GM19035 (cell line): Measurements from ENCODE around the gene RAPGEF2.

Experiments
- ATAC-seq: cut with Tn5 transposase; IDR thresholded peaks from one replicate; pipeline ENCODE4 v1.9.1; 2021; ENCODE audit not compliant: unreplicated experiment

RAPGEF2 gene

DNA sequence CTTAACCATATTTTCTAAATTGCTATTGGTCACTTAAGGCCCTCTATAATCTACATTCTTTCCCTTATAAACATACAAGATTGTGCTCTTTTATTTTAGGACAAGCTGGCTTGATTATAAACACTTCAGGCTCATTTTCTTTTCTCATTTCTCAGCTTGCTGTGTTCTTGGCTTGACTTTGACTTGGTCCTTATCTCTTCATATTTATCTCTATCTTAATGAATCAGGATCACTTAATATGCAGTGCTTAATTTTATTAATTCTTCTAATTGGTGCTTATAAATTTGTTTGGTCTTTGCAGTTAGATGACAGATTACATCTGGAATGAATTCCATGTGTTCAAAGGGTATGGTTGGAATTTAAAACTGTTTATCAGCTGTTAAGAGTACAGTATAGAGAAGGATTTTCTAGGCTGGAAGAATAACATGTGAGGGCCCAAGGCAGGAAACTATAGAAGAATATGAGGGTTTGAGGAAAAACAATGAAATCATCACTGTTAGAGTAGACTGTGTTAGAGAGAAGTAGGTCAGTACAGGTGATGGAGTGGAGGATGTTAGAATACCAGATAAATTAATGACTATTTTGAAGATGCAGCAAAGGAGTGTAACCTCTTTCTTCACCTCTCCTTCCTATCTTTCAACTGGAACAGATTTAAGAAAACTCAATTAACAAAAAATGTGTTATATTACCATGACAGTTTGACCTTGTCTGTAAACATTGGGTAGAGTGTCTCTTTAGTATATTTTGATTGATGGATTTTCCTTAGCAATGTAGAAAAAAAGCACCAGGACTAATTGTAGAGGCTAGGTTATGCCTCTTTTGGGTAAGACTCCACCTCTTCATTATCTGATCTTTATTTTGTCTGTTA lies 169.6 kb downstream of the RAPGEF2 start:
- no peak for ATAC-seq

DNA sequence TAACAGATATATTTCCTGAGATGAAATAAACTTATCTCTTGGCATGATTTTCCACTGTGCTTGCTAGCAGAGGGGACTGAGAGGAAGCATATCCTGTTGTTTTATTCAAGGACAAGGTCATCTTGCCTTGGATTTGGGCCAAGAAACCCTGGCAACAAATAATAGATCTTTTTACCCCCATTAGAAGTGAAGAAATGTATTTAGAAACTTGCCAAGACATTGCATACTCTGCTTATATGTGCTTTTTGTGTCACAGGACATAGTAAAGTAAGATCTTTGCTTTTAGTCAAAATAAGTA lies 170.2 kb downstream of the RAPGEF2 start:
- ATAC-seq: no peak

DNA sequence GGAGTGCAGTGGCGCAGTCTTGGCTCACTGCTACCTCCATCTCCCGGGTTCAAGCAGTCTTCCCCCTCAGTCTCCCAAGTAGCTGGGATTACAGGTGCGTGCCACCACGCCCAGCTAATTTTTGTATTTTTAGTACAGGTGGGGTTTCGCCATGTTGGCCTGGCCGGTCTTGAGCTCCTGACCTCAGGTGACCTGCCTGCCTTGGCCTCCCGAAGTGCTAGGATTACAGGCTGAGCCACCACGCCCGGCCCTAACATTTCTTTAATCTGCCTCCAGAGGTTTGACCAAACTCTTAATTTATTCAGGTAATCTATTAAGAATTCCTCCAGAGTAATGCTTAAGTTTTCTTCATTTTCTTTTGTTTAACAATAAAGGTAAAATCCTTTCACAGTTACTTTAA lies 171.0 kb downstream of the RAPGEF2 start:
- no peak for ATAC-seq

DNA sequence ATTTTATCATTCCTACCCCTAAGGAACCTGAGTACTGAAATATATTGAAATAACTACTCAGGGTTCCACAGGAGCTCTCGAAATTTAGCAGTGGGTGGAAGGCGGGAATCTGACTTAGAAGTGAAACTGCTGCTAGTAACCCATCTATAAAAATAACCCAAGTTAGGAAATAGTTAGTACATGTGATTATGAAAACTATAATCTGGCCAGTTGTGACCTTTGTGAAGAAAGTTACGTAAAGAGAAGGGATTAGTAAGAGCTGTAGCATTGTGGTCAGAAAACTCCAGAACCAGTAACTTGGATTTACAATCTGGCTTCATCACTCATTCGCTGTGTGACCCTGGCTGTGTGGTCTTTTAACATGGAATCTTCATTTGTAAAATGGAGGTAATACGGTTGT lies 175.5 kb downstream of the RAPGEF2 start:
- ATAC-seq: no peak

DNA sequence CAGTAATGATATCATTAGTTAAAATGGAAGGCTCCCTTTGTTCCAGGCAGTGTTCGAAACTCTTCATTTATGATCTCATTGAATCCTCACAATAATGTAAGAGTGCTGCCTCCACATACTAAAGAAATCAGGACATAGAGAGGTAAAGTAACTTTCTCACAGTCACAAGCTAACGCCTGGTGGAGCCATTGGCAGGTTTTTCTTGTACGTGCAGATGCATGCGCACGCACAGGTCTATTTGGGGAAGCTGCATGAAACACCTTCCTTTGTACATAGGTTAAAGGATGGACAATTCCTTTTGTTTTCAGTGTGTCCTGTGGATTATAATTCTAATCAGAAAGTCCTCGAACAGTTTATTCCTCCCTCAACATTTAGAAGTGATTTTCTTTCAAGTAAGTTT lies 176.2 kb downstream of the RAPGEF2 start:
- ATAC-seq: no peak

DNA sequence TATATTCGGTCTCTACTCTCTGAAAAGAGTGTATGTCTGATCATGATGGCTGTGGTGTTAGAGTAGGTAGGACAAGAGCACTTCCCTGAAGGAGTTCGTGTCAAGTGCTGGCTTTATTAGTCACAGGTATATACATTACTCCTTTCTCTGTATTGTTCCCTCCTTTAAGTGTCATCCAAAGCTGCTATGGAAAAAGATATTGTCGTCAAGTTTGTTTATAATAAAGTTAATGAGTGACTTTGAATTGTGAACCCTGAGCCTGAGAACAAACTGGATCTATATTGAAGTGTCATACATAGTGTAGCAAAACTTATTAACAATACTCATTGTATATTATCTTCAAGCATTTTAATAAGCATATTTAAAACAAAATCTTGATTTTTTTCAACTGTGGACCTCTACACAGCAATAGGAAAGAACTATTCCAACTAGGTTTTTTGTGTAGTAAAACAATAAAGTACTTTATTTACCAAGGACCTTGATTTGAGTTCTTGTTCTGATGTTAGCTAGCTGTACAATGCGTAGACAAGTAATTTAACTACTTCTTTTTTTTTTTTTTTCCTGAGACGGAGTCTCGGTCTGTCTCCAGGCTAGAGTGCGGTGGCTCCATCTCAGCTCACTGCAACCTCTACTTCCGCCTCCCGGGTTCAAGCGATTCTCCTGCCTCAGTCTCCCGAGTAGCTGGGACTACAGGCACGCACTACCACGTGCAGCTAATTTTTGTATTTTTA lies 177.7 kb downstream of the RAPGEF2 start:
- ATAC-seq: no peak

DNA sequence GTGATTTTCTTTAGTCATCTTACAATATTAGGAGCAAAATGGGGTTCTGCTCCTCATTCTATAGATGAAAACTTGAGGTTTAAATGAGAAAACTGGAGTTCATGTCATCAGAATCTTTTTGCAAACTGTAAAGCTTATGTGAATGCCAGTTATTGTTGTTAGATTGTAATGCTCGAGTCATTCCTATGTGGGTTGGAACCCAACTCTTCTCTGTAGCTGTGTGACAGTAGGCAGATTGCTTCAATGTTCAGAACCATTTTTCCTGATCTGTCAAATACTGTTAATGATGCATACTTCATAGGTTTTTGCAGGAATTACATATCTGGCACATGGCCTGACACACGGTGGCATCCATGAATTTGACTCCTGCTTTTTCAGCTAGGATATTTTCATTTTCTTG lies 178.9 kb downstream of the RAPGEF2 start:
- no peak for ATAC-seq

DNA sequence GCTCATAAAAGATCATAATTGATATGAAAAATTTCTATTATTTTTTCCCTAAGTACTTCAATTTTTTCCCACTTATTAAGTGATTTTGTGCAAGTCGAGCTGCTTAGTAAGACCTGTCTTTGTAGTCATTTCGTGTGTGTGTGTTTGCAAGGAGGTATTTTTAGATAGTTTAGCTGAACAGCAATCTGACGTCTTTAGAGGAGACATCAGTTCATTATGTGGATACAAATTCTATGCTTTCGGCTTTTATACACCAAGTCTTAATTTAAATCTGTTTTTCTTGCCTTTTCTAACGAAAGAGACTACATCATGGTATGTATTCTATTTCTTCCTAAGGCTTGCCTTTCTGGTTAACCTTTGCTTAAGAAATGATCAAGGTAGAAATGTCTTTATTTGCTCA lies 179.4 kb downstream of the RAPGEF2 start:
- no peak for ATAC-seq

DNA sequence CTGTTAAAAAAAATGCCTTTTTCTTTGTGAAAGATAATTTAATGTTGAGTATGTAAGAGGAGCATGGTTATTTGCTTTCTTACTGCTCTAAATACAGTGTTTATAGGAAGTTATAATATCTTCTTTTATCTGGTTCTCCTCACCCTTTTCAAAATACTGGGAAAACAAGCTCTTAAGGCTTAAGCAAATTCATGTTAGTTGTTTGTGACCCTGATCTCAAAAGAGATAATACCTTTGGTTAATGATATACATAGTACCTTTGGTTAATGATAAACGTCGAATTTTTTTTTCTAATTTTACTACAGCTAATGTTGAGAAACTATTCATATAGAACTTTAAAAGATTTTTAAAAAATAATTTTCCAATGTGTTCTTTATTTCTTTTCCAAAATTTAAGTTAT lies 180.1 kb downstream of the RAPGEF2 start:
- ATAC-seq: no peak

DNA sequence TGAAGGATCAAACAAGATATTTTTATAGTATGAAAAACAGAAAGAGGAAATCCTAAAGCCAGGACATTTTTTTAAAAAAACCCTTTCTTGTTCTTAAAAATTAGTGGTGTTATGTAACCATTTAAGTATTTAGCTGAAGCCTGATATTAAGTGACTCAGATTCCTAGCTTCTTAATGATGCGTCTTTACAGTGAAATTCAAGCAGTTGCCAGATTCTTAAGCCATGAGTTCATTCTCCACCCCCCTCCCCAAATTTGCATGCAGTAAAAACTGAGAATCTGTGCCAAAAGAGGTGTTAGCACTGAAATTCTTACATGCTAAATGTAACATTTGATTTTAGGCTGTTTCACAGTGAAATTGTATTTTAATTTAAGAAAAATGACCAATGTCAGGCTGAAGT lies 180.8 kb downstream of the RAPGEF2 start:
- ATAC-seq: no peak

DNA sequence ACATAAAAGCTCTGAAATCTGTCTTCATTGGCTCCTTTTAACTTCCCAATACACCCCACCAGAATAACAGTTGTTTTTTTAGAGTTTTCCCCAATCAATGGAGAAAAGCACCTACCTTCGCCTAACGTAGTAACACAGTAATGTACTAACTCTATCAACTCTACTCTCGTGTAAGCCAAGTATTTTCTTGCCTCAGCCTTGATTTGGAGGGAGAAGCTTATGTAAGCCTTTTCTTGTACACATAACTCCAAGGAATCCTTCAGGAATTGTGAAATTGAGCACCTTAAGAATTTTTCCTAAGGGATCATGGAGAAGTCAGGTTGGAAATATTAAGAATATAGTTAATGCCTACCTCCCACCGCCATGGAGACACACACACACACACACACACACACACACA lies 181.2 kb downstream of the RAPGEF2 start:
- ATAC-seq: no peak

DNA sequence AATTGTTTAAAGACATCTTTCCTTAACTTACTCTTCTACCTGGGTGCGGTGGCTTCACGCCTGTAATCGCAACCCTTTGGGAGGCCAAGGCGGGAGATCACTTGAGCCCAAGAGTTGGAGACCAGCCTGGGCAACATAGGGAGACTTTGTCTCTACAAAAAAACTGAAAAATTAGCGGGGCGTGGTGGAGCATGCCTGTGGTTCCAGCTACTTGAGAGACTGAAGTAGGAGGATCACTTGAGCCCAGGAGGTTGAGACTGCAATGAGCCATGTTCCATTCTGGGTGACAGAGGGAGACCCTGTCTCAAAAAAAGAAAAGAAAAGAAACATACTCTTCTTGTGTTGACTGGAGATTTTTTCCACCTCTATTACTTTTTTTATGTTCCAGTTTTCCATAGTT lies 181.9 kb downstream of the RAPGEF2 start:
- no peak for ATAC-seq

DNA sequence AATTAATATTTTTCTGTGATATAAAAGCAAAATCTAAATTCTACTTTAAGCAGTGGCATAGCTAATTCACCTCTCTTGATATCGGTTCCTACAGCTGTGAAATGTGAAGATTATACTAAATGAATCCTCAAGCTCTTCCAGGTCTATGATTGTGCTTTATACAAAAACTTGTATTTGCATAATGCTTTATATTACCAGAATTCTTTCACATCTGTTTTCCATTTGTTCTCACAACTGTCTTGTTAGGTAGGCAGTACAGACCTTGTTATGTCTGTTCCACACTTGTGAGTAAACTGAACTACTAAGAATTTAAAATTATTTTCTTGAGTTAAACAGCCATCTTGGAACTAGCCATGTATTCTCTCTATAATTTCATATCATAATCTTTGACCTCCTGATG lies 184.9 kb downstream of the RAPGEF2 start:
- no peak for ATAC-seq

DNA sequence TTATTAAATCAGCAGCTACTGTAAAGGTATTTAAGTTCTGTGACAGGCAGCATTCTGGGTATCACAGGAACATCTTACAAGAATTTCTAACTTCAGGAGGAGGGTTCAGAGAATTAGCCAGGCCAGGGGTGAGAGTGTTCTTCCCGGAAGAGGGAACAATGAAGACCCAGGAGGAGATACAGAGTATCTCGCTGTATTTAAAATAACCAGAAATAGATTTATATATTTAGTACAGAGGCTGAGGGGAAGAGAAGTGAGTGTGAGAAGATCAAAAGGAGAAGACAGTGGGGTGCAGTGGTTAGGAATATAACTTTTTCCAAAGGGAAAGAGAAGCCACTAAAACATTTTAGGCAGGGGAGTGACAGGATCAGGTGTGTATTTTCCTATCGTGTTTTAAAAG lies 186.8 kb downstream of the RAPGEF2 start:
- no peak for ATAC-seq

DNA sequence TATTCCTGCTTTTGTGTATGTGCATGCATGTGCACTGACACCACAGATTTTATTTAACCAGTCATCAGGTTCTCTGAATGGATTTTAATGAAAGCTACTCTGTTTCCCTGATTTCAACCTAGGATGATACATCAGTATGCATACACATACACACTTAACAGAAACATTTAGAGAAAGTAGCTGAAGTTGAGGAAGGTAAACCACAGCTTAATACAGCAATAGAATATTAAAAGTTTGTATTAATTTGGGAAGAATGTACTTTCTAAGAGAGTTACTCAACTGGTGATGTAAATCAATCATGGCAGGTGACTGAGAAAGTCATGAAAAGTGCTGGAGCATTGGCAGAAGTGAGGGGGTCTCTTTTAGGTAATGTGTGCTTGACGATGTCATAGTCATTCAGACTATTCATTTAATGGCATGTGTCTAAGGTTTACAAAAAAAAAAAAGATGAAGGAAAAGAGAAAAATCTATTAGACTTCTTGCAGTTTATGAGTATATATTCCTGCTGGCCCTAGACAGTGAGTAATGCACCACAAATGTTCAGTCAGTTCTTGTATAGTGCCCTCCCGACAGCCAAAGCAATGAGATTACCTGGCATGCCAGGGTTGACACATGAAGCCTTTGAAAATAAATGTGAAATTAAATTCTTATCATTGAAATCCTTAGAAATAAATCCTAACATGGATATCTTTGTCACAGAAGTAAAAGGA lies 187.6 kb downstream of the RAPGEF2 start:
- ATAC-seq: no peak

DNA sequence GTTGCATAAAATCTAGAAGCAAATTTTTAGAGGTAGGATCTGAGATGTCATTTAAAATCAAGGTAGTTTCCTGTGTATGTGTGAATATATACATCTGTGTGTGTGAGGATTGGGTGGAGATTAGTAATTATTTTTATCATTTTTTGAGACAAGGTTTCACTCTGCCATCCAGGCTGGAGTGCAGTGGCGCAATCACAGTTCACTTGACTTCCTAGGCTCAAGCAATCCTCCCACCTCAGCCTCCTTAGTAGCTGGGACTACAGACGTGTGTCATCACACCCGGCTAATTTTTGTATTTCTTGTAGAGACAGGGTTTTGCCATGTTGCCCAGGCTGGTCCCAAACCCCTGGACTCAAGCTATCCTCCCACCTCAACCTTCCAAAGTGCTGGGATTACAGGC lies 188.3 kb downstream of the RAPGEF2 start:
- ATAC-seq: no peak

DNA sequence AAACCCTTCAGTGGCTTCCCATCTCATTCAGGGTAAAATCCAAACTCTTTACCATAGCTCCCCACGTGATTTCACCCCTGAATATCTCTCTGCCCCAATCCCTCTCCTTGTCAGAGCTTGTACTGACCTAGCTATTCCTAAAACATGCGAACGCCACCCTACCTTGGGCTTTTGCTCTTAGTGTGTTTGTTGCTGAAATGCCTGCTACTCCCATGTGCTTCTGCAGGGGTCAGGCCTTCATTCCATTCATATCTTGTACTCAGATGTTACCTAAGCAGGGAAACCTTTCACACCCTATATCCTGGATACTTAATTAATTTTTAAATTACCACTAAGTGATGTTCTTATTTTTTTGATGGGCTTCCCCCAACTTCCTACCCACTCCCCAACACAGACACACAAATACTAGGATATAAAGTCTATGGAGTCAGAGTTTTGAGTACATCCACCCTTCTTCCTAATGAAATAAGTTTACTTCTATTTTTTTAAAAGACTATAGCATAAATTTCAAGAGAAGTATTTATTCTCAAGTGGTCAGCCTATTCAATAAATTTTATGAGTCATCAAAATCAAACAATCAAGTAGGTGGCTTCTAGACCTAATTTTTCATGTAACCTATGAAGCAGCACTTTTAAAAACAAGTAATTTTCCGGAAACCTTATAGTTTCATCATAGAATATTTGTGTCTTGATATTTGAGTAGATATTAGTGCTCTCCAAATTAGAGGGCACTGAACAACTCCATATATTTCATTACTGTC lies 189.4 kb downstream of the RAPGEF2 start:
- ATAC-seq: no peak

DNA sequence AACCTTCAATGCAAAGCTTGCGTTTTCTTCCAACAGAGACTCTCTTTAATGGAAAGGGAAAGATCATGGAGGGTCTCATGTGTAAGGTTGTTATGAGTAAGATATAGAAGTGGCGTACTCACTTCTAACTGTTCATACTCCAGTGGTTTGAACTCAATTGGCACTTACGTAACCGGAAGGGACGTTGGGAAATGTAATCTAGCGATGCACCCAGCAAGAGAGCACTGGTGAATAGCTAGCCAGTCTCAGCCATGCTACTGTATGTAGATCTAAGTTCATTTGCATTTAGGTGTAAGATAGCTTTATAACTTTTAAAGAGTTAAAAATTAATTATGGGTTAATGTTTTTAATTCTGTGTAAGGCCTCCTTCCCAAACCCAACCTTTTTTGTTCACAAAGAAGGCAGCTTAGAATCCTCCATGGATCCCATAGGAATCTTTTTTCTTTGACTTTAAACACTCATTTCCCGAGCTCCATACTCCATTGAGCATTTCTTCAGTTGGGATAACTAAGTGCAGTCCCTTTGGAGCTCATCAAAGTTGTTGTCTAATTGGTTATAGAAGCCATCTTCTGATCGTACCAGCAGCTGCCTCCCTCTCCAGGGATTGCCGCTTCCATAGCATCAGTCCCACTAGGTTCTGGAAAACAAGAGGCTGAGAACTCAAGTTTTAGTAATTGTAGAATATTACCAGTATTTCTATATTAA lies 191.1 kb downstream of the RAPGEF2 start:
- ATAC-seq: no peak

DNA sequence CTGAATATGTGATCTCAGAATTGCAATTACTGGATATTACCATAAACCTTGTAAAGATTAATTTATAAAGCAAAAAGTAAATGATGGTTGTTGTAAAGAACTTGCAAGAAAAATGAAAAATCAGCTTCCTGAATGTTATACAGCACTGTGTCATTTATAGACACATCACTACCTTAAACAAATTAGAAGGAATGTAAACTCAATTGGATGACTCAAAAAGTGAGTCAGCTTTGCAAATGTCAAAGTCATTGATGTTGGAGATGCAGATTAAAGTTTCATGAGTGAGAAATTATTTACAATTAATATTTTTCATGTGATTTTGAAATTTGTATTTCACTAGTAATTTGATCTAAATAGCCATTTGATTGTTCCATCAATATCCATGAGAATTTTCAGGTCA lies 193.2 kb downstream of the RAPGEF2 start:
- ATAC-seq: no peak

DNA sequence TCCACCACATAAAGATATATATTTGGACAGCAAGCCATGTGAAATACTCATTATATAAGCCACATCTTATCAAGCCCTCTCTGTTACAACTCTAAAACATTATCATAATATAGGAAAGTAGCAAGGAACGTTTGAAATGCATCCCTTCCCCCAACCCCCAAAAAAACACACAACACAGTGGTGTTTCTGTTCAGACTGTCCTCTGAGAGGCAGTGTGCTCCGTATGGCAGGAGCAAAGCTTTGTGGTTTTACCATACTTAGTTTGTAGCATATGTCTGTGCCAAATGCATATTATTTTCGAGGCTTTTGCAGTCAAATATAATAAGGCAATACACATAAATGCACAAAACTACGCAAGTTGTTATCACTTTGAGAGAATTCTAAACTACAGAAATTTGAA lies 194.2 kb downstream of the RAPGEF2 start:
- no peak for ATAC-seq

DNA sequence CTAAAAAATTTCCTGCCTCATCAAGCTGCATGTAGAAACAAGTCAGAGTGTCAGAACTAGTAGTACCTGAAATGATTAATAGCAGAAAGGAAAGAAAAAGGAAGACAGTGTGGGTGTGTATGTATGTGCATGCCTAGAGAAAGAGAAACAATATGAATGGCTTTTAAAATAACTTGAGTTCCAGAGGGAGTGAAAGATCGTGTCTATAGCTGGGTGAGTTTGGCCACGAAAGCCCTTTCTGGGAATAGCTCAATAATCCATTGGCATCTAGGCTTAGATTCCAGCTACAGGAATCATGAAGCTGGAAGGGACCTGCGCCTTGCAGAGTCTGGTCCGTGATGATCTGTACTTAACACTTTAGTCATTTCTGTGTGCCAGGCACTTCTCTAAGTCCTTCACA lies 195.6 kb downstream of the RAPGEF2 start:
- peak; percentile 91 for ATAC-seq
